Fibroblast of lung (primary cell): ENCODE results near the gene SOCS2.
"Not testable (repeated sequence)": the region's sequence is repeated elsewhere in the genome, so short reads cannot be mapped to it uniquely, and the experiment has no call there.

Source experiments
- EZH2 ChIP-seq: IDR thresholded peaks from 2 replicates; pipeline ENCODE4 v1.5.1; 2012; ENCODE audit warnings: low read length, control low read depth, mild to moderate bottlenecking; ENCODE audit errors: missing control alignments
- TF ChIP-seq, protein P1 (sequence below), 2 donors: IDR thresholded peaks in 1 of 2; conservative IDR thresholded peaks in 1 of 2; 1 replicate in 1 of 2; 2 replicates in 1 of 2; pipeline ENCODE4 v1.5.1; 2011 to 2012; ENCODE audit warnings: low read length in 2 of 2, control low read depth in 1 of 2, inconsistent platforms in 1 of 2, low read depth in 1 of 2, mild to moderate bottlenecking in 1 of 2

DNA sequence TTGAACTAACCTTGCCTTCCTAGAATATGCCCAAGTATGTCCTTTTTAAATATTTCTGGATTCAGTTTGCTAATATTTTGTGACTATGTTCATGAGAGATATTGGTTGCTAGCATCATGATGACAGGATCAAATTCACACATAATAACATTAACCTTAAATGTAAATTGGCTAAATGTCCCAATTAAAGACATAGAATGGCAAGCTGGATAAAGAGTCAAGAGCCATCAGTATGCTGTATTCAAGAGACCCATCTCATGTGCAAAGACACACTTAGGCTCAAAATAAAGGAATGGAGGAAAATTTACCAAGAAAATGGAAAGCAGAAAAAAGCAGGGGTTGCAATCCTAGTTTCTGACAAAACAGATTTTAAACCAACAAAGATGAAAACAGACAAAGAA is 14.6 kb upstream of the SOCS2 start:
- TF ChIP-seq, protein P1, sequence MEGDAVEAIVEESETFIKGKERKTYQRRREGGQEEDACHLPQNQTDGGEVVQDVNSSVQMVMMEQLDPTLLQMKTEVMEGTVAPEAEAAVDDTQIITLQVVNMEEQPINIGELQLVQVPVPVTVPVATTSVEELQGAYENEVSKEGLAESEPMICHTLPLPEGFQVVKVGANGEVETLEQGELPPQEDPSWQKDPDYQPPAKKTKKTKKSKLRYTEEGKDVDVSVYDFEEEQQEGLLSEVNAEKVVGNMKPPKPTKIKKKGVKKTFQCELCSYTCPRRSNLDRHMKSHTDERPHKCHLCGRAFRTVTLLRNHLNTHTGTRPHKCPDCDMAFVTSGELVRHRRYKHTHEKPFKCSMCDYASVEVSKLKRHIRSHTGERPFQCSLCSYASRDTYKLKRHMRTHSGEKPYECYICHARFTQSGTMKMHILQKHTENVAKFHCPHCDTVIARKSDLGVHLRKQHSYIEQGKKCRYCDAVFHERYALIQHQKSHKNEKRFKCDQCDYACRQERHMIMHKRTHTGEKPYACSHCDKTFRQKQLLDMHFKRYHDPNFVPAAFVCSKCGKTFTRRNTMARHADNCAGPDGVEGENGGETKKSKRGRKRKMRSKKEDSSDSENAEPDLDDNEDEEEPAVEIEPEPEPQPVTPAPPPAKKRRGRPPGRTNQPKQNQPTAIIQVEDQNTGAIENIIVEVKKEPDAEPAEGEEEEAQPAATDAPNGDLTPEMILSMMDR (conservative IDR thresholded peaks at IDR 0.05 in 1 of 2, IDR thresholded peaks at IDR 0.05 in 1 of 2; ENCODE audit: low read depth in 1 of 2, low read length in 2 of 2): not testable (repeated sequence)
- not testable (repeated sequence) for TF ChIP-seq EZH2
